Kidney capillary endothelial cell (primary cell): ENCODE results near the gene TBCK.
"Not testable (repeated sequence)": the region's sequence is repeated elsewhere in the genome, so short reads cannot be mapped to it uniquely, and the experiment has no call there.

Source experiments
- DNase-seq: peaks from one replicate; pipeline ENCODE4 v3.0.0-alpha.2; 2018; ENCODE audit warnings: low spot score

TBCK gene

DNA sequence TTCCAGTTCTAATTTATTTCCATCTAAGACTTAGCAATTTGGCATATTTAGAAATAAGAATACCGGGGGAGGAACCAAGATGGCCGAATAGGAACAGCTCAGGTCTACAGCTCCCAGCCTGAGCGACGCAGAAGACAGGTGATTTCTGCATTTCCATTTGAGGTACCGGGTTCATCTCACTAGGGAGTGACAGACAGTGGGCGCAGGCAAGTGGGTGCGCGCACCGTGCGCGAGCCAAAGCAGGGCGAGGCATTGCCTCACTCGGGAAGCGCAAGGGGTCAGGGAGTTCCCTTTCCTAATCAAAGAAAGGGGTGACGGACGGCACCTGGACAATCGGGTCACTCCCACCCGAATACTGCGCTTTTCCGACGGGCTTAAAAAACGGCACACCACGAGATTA is 102.7 kb downstream of the TBCK start:
- DNase-seq: not testable (repeated sequence)

DNA sequence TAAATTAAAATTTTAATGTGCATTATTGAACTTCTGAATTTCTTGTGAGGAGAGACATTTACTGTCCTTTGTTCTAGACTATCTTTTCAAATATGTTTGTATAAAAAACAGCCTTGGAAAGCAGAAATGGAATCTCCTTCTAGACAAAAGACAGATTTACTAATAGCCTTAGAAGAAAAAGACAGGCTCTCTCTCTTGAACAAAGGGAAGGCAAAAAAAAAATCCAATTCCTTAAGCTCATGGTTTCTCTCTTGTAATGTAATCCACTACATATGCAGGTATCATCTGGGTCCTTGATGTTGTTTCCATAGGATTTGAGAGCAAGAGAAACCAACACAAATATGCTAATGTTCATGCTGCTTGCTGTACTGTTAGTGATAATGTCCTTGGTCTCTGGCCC is 106.0 kb downstream of the TBCK start:
- DNase-seq: no peak

DNA sequence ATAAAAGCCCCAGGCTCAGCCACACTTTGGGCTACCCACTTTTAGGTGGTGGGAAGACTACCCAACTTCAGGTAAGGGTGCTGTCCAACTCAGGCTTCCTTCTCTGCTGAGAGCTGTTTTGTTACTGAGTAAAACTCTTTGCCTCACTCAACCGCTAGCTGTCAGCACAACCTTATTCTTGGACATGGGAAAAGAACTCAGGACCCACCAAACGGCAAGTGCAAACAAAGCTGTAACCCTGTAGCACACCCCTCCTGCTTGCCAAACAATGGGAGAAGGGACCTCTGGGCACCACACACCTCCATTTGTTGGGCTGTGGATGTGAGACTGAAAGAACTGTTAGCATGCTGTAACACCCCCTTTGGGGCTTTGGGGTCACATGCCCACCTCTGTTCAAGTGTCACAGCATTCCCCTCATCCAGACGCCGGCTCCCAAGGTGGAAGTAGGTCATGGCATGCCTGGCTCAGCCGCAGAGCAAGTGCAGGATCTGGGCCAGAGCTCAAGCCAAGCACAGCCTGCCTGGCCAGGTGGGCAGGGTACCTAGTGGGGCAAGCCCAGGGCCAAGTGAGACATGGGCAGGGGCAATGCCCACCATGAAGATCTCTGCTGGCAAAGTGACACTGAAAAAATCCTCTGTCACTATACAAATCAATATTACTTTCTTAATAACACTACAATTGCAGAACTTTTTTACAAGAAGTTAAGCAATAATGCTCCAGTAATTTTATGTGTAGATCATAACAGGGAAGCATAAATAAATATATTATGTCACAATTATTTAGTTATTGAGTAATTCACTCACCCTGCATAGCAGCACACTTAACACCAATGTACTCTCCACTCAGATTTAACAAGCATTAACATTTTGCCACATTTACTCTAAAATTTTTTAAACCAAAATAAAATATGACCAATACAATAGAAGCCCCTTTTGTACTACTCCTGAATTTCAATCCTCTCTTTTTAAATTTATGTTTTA is 107.2 kb downstream of the TBCK start:
- no peak for DNase-seq

DNA sequence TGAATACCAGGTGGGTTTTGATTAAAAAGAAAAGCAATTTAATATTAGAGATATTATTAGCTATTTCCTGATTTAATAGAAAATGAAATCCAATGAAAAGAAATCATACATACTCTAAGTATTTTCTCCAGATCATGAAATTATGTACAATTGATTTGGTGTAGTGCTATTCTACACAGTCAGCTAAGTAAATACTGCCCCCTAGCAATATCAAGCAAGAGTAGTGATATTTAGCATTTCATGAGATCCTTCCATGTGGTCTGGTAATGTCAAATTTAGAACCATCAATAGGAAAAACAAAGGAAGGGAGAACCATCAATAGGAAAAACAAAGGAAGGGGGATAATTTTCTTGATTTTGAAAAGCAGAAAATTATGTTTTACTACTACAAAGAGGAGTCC is 114.6 kb downstream of the TBCK start:
- peak; percentile 21 for DNase-seq

DNA sequence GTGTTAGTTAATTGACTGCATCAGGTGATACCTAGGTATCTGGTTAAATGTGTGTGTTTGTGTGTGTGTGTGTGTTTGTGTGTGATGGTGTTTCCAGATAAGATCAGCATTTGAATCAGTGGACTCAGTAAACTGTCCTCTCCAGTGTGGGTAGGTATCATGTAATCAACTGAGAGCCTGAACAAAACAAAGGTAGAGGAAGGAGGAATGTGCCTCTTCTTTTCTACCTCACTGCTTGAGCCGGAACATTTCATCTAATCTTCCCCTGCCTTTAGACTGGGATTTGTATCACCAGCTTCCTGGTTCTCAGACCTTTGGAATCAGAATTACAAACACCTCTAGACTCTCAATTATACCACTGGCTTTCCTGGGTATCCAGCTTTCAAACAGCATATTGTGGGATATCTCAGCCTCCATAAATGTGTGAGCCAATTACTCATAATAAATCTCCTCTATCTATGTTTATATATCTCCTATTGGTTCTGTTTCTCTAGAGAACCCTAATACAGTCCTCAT is 120.5 kb downstream of the TBCK start:
- DNase-seq: no peak

DNA sequence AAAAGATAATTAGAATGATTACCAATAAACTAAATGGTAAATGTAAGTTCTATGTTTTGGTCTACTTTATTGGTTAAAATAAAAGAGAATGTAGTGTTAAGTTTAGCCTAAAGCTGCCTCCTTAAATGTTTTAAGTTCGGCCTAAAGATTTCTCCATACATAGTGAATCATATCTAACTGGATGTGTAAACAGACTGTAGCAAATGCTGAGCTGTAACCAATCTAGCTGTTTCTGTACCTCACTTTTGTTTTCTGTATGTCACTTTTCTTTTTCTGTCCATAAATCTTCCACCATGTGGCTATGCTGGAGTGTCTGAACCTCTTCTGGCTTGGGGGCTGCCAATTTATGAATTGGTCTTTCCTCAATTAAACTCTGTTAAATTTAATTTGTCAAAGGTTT is 121.2 kb downstream of the TBCK start:
- no peak for DNase-seq

DNA sequence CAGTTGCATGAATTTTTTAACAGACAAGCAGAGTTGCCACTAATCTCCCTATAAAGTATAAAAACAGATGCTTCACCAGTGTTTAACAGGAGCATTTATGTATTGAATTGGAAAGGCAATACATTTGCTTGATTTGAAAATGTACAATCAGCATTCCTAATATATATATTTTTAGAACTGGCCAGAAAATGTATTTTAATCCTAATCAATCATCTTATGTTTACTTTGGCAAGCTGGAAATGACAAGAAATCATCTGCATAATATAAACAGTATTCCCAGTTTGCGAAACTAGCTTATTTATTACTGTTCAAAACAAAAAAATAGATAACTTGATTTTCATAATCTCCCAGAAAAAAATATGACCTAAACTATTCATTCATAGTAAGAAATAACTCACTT is 123.9 kb downstream of the TBCK start:
- no peak for DNase-seq

DNA sequence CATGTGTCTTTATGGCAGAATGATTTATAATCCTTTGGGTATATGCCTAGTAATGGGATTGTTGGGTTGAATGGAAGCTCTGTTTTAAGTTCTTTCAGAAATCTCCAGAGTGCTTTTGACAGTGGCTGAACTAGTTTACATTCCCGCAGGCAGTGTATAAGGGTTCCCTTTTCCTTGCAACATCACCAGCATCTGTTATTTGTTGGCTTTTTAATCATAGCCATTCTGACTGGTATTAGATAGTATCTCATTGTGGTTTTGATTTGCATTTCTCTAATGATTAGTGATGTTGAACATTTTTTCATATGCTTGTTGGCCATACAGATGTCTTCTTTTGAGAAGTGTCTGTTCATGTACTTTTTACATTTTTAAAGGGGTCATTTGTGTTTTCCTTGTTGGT is 129.8 kb downstream of the TBCK start:
- no peak for DNase-seq

DNA sequence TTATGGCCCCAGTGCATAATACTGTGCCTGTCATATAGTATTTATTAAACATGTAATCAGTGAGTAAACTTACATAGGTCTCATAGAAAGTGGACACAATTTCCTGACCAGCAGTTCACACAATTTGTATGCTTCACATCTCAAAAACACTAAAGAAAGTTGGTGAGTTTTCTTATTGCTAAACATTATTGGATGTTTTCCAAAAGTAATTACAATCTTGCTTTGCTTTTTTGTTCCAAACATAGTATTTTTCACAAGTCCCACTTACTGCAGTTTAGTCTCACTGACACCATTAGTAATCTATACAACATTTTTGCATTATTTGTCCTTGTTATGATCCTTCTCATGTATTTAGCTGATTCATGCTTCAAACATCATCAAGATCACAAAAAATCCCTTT is 132.5 kb downstream of the TBCK start:
- no peak for DNase-seq

DNA sequence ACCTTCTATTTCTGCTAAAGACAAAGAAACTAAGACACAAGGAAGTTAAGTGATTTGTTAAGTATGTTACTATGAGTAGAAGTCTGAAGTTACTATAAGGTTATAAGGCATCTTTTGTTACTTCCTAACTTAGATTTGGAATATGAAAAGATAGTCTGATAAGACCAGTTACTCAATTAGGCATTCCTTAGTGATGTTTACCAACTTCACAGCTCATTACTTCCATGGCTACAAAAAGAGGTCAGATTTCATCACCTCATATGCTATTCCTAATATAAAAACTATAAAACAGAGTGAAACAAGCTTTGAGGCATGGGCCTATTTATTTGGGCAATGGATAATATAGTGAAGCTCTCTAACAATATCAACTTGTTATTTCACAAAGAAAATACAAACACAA is 143.1 kb downstream of the TBCK start:
- DNase-seq: no peak

DNA sequence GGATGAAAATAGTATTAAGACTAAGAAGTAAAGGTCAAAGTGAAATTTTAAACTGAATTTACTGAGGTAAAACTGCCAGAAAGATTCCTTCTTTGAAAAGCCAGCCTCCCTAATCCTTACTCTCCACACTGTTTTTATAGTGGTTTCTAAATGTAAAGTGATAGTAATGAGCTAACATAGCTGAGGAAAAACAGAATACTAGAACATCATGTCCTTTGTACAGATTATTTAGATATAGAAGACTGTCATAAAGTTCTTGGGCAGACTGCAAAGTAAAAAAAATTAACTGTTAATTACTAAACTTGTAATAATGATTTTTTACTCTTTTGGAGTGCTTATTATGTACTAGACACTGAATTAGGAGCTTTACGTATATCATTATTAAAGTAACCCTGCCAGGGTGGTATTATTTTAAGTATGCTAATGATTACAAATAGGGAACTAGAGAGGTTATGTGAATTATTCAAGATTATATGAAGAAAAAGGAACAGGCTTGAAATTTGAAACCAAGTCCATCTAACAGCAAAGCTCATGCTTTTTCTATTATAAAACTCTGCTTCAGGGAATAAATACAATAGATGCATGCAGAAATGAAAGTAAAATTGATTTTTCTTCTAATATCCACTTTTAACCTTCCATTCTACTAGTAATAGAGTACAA is 150.5 kb downstream of the TBCK start:
- no peak for DNase-seq

DNA sequence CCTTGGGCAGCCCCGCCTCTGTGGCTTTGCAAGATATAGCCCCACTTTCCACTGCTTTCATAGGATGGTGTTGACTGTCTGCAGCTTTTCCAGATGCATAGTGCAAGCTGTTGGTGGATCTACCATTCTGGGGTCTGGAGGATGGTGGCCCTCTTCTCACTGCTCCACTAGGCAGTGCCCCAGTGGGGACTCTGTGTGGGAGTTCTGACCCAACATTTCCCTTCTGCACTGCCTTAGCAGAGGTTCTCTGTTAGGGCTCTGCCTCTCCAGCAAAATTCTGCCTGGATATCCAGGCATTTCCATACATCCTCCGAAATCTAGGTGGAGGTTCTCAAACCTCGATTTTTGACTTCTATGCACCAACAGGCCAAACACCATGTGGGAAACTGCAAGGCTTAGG is 153.7 kb downstream of the TBCK start:
- DNase-seq: no peak

DNA sequence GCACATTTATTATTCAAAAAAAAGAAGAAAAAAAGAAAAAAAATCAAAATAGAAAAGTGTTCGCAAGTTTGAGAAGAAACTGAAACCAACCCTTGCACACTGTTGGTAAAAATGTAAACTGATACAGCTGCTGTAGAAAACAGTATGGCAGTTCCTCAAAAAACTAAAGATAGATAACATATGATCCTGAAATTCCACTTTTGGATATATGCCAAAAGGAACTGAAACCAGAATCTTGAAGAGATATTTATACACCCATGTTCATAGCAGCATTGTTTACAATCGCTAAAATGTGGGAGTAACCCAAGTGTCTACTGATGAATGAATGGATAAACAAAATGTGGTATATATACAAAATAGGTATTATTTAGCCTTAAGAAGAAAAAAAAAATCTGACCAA is 155.4 kb downstream of the TBCK start:
- no peak for DNase-seq

DNA sequence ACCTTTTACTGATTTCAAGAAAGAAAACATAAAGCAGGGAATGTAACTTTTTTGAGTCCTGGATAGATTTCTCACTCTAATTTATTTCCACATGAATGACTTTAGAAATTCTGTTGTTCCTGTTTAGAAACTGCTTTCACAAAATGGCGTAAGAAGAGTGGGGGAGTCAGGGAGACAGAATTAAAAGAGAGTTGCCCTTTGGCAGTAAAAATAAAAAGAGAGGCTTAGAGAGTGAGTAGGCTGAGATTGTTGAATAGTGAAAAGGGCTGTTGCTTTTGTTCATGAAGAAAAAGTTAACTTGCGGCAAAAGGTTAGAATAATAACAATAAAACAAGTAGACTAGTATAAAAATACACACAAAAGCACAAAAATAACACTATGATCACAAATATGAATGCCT is 166.1 kb downstream of the TBCK start:
- DNase-seq: no peak

DNA sequence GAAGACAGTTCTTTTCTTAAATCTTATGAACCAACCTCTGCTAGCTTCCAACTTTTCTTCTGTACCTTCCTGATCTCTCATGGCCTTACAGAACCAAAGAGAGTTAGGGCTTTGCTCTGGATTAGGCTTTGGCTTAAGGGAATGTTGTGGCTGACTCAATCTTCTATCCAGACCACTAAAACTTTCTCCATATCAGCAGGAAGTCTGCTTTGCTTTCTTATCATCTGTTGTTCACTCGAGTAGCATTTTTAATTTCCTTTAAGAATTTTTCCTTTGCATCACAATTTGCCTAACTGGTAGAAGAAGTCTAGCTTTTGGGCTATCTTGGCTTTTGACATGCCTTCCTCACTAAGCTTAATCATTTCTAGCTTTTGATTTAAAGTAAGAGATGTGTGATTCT is 167.0 kb downstream of the TBCK start:
- DNase-seq: no peak

DNA sequence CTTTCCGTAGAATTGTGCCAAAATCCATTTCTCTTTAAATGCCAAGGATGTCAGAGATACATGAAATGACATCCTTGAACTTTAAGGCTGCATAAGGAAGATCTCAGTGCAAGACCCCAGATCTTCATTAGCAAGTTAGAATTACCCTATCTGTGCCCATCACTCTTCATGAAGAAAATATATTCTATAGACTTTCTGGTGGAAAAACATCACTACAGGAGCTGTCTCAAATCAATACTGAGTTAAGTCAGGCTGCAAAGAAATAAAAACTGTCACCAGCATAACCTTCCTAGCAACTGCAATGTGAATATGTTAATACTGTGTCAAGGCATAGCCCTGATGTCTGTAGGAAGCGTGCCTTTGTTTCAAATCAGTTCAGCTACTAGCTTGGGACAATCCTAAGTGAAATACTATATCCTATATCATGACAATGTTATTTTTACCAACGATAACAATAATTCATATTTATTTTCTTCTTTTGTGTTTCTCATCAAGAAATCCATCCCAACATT is 173.3 kb downstream of the TBCK start:
- no peak for DNase-seq

DNA sequence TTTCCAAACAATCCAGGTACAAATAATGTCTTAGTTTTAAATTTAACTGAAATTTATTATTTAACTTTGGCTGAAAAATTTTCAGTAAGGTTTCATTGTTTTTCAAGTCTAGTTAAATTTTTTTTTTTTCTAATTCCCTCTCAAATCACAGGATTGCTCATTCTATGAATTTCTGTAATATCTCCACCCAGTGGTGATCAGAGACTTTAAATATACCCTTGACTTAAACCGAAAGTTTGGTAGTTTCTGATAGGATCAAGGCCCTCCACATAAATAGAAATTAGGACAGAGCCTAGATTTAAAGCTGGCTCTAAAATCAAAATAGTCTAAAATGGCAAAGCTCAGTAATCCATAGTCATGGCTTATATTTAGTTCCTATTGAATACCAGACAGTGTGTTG is 175.4 kb downstream of the TBCK start:
- DNase-seq: no peak

DNA sequence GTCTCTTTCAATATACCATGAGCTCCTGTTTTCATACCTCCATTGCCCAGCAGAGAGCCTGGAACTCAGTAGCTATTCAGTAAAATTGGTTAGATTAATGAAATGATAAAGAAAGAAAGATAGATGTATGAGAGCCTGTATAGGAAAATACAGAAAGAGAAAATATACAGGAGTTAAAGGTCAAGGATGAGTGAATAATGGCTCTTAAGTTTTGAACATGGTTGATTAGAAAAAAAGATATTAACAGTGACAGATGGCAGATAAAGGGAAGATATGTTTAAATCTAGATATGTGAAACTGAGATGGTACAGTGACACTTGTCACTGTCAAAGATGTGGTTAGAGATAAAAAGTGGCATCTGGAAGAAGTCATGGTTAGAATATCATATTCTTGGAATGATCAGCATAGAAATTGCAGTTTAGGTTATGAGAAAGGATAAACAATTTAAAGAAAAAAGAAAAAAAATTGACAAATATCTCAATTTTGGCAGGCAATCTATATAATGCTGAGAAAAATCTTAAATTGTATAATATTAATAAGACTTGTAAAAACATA is 179.2 kb downstream of the TBCK start:
- no peak for DNase-seq

DNA sequence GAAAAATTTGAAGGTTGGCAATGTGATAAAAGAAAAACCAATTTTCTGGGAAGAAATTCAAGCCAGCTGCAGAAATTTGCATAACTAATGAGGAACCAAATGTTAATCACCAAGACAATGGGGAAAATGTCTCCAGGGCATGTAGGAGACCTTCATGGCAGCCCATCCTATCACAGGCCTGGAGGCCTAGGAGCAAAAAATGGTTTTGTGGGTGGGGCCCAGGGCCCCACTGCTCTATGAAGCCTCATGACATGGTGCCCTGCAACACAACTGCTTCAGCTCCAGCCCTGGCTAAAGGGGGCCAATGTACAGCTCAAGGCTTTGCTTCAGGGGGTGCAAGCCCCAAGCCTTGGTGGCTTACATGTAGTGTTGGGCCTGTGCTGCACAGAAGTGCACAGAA is 184.0 kb downstream of the TBCK start:
- DNase-seq: no peak

DNA sequence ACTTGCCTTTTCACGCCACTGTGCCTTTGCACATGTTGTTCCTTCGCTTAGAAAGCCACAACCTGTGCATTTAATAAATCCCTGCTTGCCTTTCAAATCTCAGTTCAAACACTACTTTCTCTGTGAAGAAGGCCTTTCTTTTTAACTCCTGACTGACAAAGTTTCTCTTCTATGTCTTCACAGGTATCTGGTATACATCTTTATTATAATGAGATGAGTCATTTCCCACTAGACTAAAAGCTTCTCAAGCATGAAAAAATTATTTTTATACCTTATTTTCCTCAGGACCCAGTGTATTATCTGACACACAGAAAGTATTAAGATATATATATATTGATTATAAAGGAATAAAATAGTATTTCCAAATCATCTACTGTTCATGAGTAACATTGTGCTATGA is 189.9 kb downstream of the TBCK start:
- DNase-seq: no peak

DNA sequence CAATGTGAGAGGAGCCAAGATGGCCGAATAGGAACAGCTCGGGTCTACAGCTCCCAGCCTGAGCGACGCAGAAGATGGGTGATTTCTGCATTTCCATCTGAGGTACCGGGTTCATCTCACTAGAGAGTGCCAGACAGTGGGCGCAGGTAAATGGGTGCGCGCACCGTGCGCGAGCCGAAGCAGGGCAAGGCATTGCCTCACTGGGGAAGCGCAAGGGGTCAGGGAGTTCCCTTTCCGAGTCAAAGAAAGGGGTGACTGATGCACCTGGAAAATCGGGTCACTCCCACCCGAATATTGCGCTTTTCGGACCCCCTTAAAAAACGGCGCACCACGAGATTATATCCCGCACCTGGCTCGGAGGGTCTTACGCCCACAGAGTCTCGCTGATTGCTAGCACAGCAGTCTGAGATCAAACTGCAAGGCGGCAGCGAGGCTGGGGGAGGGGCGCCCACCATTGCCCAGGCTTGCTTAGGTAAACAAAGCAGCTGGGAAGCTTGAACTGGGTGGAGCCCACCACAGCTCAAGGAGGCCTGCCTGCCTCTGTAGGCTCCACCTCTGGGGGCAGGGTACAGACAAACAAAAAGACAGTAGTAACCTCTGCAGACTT is 196.0 kb downstream of the TBCK start:
- DNase-seq: not testable (repeated sequence)

DNA sequence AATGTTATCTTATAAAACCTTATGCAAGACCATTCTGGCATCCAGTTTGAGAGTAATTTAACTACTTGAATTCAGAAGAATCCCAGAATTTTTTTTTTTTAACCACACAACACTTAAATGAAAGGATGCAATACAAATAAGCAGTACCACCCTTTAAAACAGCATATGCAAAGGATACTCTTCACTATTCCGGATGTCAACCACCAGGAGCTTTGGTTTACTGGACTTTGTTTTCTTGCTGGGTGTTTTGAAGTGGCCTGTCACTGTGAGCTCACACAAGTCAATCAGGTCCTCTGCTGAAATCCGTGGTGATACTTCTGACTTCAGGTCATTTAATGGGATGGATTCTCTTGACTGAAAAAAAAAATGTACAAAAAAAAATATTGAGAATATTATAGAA is 200.0 kb downstream of the TBCK start:
- DNase-seq: no peak
